Ascending aorta (tissue), 2 donors: Measurements from ENCODE around the gene SEZ6. TPM values are rescaled to one million over a fixed set of nuclear protein-coding genes. Genes with fewer than 3 reads are reported as not detected.

Experiments
- DNase-seq, 2 donors: peaks; one replicate each; pipeline ENCODE4 v3.0.0-alpha.2; 2019; ENCODE audit warnings: low spot score in 2 of 2
- H3K27ac ChIP-seq, 2 donors: fragments of 200-600 bp; sonication (generic); one replicate each; pipeline ENCODE4 v1.5.1; 2016 to 2017; ENCODE audit warnings: mild to moderate bottlenecking in 1 of 2
- H3K27me3 ChIP-seq: fragments of 200-600 bp; sonication (generic); one replicate; pipeline ENCODE4 v1.5.1; 2017
- H3K36me3 ChIP-seq, 2 donors: fragments of 200-600 bp; sonication (generic); one replicate each; pipeline ENCODE4 v1.5.1; 2016
- H3K4me1 ChIP-seq, 2 donors: fragments of 200-600 bp; sonication (generic); one replicate each; pipeline ENCODE4 v1.5.1; 2016 to 2017; ENCODE audit warnings: mild to moderate bottlenecking in 1 of 2
- H3K4me3 ChIP-seq, 2 donors: fragments of 200-600 bp; sonication (generic); one replicate each; pipeline ENCODE4 v1.5.1; 2016 to 2017; ENCODE audit warnings: mild to moderate bottlenecking in 1 of 2
- H3K9me3 ChIP-seq, 2 donors: fragments of 200-600 bp; sonication (generic); one replicate each; pipeline ENCODE4 v1.5.1; 2016
- CTCF ChIP-seq, 3 experiments: fragments of 200-600 bp in 2 of 3; fragments of 450-650 bp in 1 of 3; sonication (generic) in 2 of 3; IDR thresholded peaks; one replicate each; pipeline ENCODE4 v1.5.1; 2016 to 2019; ENCODE audit warnings: antibody characterized with exemption in 3 of 3, mild to moderate bottlenecking in 1 of 3, moderate library complexity in 1 of 3
- intact Hi-C: fragments of 100-400 bp; cut with DNase I; formaldehyde crosslinking; loops from one replicate; pipeline ENCODE4 v1.15.1; 2023
- total RNA-seq: library from RNA; depleted of rRNA; stranded (reverse); fragments of >200 nt; gene quantifications from one replicate; pipeline ENCODE4 v1.1.0, GENCODE V29; 2016

The SEZ6 gene
- not detected for total RNA-seq

- H3K4me1 ChIP-seq: peaks cover 0 to 5% of the 10 kb centered on the region in 2 donors
- H3K27ac ChIP-seq: no peak within 1 kb of the TSS
- intact Hi-C loops: no loop called here
- H3K4me3 ChIP-seq: peak within 1 kb of the TSS in 1 of 2 donors; percentile 29
- no peaks in the 10 kb centered on the region for H3K9me3 ChIP-seq
- no peaks in the 10 kb centered on the region for H3K36me3 ChIP-seq
- H3K27me3 ChIP-seq: peaks cover 8% of the 10 kb centered on the region
- no peak for TF ChIP-seq CTCF (IDR thresholded peaks at IDR 0.05)
- peak in 1 of 2 donors; percentile 75 for DNase-seq
Observed at GRCh38 chr17:29005936-29006511, at the start of gene SEZ6. Gene SEZ6, minus strand, starts transcription at chr17:29006033. Its CDS starts 164 bp downstream, at chr17:29005869.

DNA sequence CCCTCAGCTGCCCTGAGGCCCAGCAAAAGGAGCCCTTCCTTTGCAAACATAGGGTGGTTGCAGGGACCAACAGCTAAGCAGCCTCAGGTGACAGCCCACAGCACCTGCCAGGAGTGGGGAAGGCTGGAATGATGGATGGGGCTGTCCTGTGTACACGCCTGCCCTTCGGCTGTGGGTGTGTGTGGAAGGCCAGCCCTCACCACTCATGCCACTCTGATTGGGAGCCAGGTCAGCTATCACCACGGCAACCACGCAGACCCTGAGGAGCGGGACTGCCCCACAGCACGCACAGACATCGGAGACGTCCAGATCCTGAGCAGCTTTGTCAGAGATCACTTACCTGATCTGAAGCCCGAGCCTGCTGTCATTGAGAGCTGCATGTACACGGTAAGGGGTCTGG, 49.0 kb upstream of the SEZ6 start:
- DNase-seq: no peak
- no peak overlapping the region for H3K4me3 ChIP-seq
- no peaks in the 10 kb centered on the region for H3K4me1 ChIP-seq
- intact Hi-C loops: loop anchor here (10.0 kb wide), 1 partner anchor 820 kb away; no protein-coding TSS in a partner anchor
- H3K27ac ChIP-seq: no peak overlapping the region
- H3K36me3 ChIP-seq: no peaks in the 10 kb centered on the region
- no peak for TF ChIP-seq CTCF (IDR thresholded peaks at IDR 0.05)
- no peaks in the 10 kb centered on the region for H3K9me3 ChIP-seq
- H3K27me3 ChIP-seq: no peaks in the 10 kb centered on the region

GRCh38 chr17:29051731-29052130, 45.9 kb upstream of the SEZ6 start:
- intact Hi-C loops: loop anchor here (10.0 kb wide), 1 partner anchor 817 kb away; no protein-coding TSS in a partner anchor
- TF ChIP-seq CTCF (IDR thresholded peaks at IDR 0.05): no peak
- Histone ChIP-seq H3K27me3 (no peaks in the 10 kb centered on the region), H3K36me3 (no peaks in the 10 kb centered on the region), H3K4me1 (no peaks in the 10 kb centered on the region), H3K4me3 (no peak overlapping the region), H3K9me3 (no peaks in the 10 kb centered on the region), H3K27ac (no peak overlapping the region)
- no peak for DNase-seq

- Histone ChIP-seq H3K36me3 (no peaks in the 10 kb centered on the region), H3K27me3 (no peaks in the 10 kb centered on the region), H3K4me3 (no peak overlapping the region), H3K9me3 (no peaks in the 10 kb centered on the region), H3K27ac (no peak overlapping the region), H3K4me1 (no peaks in the 10 kb centered on the region)
- intact Hi-C loops: loop anchor here (10.0 kb wide), 1 partner anchor 816 kb away; no protein-coding TSS in a partner anchor
- TF ChIP-seq CTCF (IDR thresholded peaks at IDR 0.05): no peak
- no peak for DNase-seq
Observed at GRCh38 chr17:29051194-29051593, 45.4 kb upstream of the SEZ6 start.

DNA sequence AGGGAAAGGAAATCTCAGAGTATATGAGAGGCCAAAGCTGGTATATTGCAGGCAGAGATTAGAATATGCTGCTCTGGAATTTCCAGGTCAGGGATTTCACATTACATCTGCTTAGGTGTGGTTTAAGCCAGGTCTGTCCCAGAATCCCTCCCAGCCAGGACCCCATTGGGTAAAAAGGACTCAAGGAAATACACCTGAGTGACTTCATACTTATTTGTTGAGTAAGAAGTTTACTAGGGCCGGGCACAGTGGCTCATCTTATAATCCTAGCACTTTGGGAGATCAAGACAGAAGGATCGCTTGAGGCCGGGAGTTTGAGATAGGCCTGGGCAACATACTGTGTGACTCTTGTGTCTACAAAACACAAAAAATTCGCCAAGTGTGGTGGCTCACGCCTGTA, 44.3 kb upstream of the SEZ6 start:
- intact Hi-C loops: loop anchor here (10.0 kb wide), 1 partner anchor 815 kb away; no protein-coding TSS in a partner anchor
- H3K27ac ChIP-seq: no peak overlapping the region
- no peaks in the 10 kb centered on the region for H3K9me3 ChIP-seq
- no peaks in the 10 kb centered on the region for H3K27me3 ChIP-seq
- H3K36me3 ChIP-seq: no peaks in the 10 kb centered on the region
- no peak overlapping the region for H3K4me3 ChIP-seq
- H3K4me1 ChIP-seq: no peaks in the 10 kb centered on the region
- no peak for TF ChIP-seq CTCF (IDR thresholded peaks at IDR 0.05)
- DNase-seq: no peak
